H1 (cell line): ENCODE data around the gene GIPC2. TPM values are rescaled to one million over a fixed set of nuclear protein-coding genes. Genes with fewer than 3 reads are reported as not detected.

Source experiments
- CTCF ChIA-PET: fragments of 300-600 bp; sonication (Branson Sonifier 250); formaldehyde crosslinking; loops from one replicate; lab custom pipeline; 2021; ENCODE audit not compliant: partially characterized antibody; lab: Charles Lee
- POLR2A ChIA-PET: fragments of 300-600 bp; sonication (Branson Sonifier 250); formaldehyde crosslinking; loops from one replicate; lab custom pipeline; 2021; ENCODE audit warnings: inconsistent platforms; ENCODE audit not compliant: partially characterized antibody; lab: Charles Lee
- DNase-seq, 2 experiments: peaks; one replicate each; pipeline versions ENCODE4 v3.0.0 to v3.0.0-alpha.2; 2010 to 2022; ENCODE audit warnings: low spot score in 2 of 2, low read depth in 1 of 2, mixed read lengths in 1 of 2
- FAIRE-seq: peaks from 2 replicates; lab custom pipeline; 2011; peaks lifted over from hg19 to GRCh38; lab: Jason Lieb, UNC
- H2AFZ ChIP-seq: 2 replicates; pipeline ENCODE4 v1.8.1; 2012; ENCODE audit warnings: low read length, inconsistent platforms
- H2AK5ac ChIP-seq: 2 replicates; pipeline ENCODE4 v1.6.1; 2013; ENCODE audit warnings: low read depth, low read length
- H2BK120ac ChIP-seq: replicated peaks from 2 replicates; pipeline ENCODE3; 2013; ENCODE audit warnings: low read depth, low read length, inconsistent platforms
- H2BK12ac ChIP-seq: 2 replicates; pipeline ENCODE4 v1.6.1; 2013; ENCODE audit warnings: low read depth, low read length
- H2BK15ac ChIP-seq: 2 replicates; pipeline ENCODE4 v1.6.1; 2013; ENCODE audit warnings: low read length
- H2BK20ac ChIP-seq: 2 replicates; pipeline ENCODE4 v1.6.1; 2013; ENCODE audit warnings: low read length
- H2BK5ac ChIP-seq: 2 replicates; pipeline ENCODE4 v1.6.1; 2013; ENCODE audit warnings: low read depth, low read length
- H3K14ac ChIP-seq: 2 replicates; pipeline ENCODE4 v1.6.1; 2013; ENCODE audit warnings: inconsistent platforms; ENCODE audit not compliant: insufficient read length
- H3K18ac ChIP-seq: 2 replicates; pipeline ENCODE4 v1.6.1; 2013; ENCODE audit warnings: low read length; ENCODE audit errors: extremely low read depth
- H3K23ac ChIP-seq: 2 replicates; pipeline ENCODE4 v1.6.1; 2013; ENCODE audit warnings: inconsistent platforms; ENCODE audit not compliant: insufficient read length
- H3K23me2 ChIP-seq: 2 replicates; pipeline ENCODE4 v1.6.1; 2013; ENCODE audit warnings: low read depth, low read length
- H3K27ac ChIP-seq: 2 replicates; pipeline ENCODE4 v1.6.1; 2011; ENCODE audit warnings: low read depth, low read length, inconsistent platforms
- H3K27me3 ChIP-seq, 4 experiments: replicated peaks in 1 of 4; 1 replicate in 1 of 4; 2 replicates in 3 of 4; pipeline versions ENCODE4 v1.6.1 to v1.8.1; 2011 to 2013; ENCODE audit warnings: low read length in 3 of 4, mild to moderate bottlenecking in 3 of 4, inconsistent platforms in 2 of 4, mixed read lengths in 2 of 4, moderate library complexity in 1 of 4; ENCODE audit not compliant: control insufficient read depth in 3 of 4, insufficient read depth in 3 of 4; ENCODE audit errors: extremely low read depth in 1 of 4
- H3K36me3 ChIP-seq, 4 experiments: 2 replicates each; pipeline versions ENCODE4 v1.6.1 to v1.8.1; 2011 to 2013; ENCODE audit warnings: mild to moderate bottlenecking in 4 of 4, low read length in 3 of 4, moderate library complexity in 2 of 4, control low read depth in 1 of 4, inconsistent platforms in 1 of 4; ENCODE audit not compliant: insufficient read depth in 4 of 4, control insufficient read depth in 2 of 4
- H3K4ac ChIP-seq: replicated peaks from 2 replicates; pipeline ENCODE3; 2013; ENCODE audit warnings: low read length, low read depth, mixed read lengths, inconsistent platforms; ENCODE audit not compliant: insufficient read length
- H3K4me1 ChIP-seq, 4 experiments: replicated peaks in 1 of 4; 1 replicate in 1 of 4; 2 replicates in 3 of 4; pipeline versions ENCODE4 v1.6.1 to v1.8.1; 2011 to 2013; ENCODE audit warnings: low read length in 3 of 4, inconsistent platforms in 2 of 4, mixed read lengths in 1 of 4; ENCODE audit not compliant: insufficient read depth in 4 of 4, control insufficient read depth in 3 of 4
- H3K4me2 ChIP-seq, 2 experiments: 2 replicates each; pipeline versions ENCODE4 v1.6.1 to v1.8.1; 2011 to 2013; ENCODE audit warnings: low read depth in 2 of 2, low read length in 2 of 2, control low read depth in 1 of 2, inconsistent platforms in 1 of 2, mild to moderate bottlenecking in 1 of 2; ENCODE audit not compliant: insufficient read depth in 1 of 2
- H3K4me3 ChIP-seq, 4 experiments: fragments of 200-600, 300-600 bp in 1 of 4; sonication (generic), shearing (Covaris generic), sonication (Bioruptor Twin) in 1 of 4; 2 replicates each; pipeline versions ENCODE4 v1.5.1 to v1.8.1; 2011 to 2016; ENCODE audit warnings: low read length in 4 of 4, low read depth in 3 of 4, control low read depth in 2 of 4, inconsistent platforms in 2 of 4, mild to moderate bottlenecking in 2 of 4, mixed read lengths in 1 of 4, moderate library complexity in 1 of 4; ENCODE audit not compliant: insufficient read depth in 2 of 4; ENCODE audit errors: extremely low read depth in 1 of 4
- H3K56ac ChIP-seq: replicated peaks from 2 replicates; pipeline ENCODE3; 2013; ENCODE audit warnings: low read depth, mild to moderate bottlenecking, mixed read lengths, low read length, inconsistent platforms; ENCODE audit not compliant: insufficient read length
- H3K79me1 ChIP-seq: 2 replicates; pipeline ENCODE4 v1.6.1; 2013; ENCODE audit warnings: low read depth, low read length, control low read depth
- H3K79me2 ChIP-seq, 2 experiments: 2 replicates each; pipeline versions ENCODE4 v1.6.1 to v1.8.1; 2012 to 2013; ENCODE audit warnings: low read length in 2 of 2, mild to moderate bottlenecking in 2 of 2, inconsistent platforms in 1 of 2; ENCODE audit not compliant: insufficient read depth in 2 of 2, control insufficient read depth in 1 of 2
- H3K9ac ChIP-seq, 4 experiments: replicated peaks in 1 of 4; 1 replicate in 1 of 4; 2 replicates in 3 of 4; pipeline versions ENCODE4 v1.6.1 to v1.8.1; 2011 to 2013; ENCODE audit warnings: low read depth in 3 of 4, low read length in 3 of 4, control low read depth in 2 of 4, mild to moderate bottlenecking in 2 of 4, moderate library complexity in 2 of 4, inconsistent platforms in 1 of 4; ENCODE audit errors: extremely low read depth in 1 of 4
- H3K9me3 ChIP-seq, 2 experiments: 2 replicates each; pipeline versions ENCODE4 v1.6.1 to v1.8.1; 2012 to 2013; ENCODE audit warnings: mild to moderate bottlenecking in 2 of 2, moderate library complexity in 2 of 2, control low read depth in 1 of 2, inconsistent platforms in 1 of 2, low read depth in 1 of 2, low read length in 1 of 2, mixed read lengths in 1 of 2; ENCODE audit not compliant: insufficient read depth in 2 of 2
- H4K20me1 ChIP-seq, 2 experiments: replicated peaks in 1 of 2; 2 replicates each; pipeline versions ENCODE3 to v1.8.1; 2011 to 2013; ENCODE audit warnings: inconsistent platforms in 2 of 2, low read length in 2 of 2, mild to moderate bottlenecking in 1 of 2; ENCODE audit not compliant: insufficient read depth in 2 of 2, control insufficient read depth in 1 of 2
- H4K5ac ChIP-seq: 2 replicates; pipeline ENCODE4 v1.6.1; 2013; ENCODE audit warnings: low read length, low read depth, mixed read lengths, inconsistent platforms; ENCODE audit not compliant: insufficient read length
- H4K8ac ChIP-seq: 2 replicates; pipeline ENCODE4 v1.8.0; 2013; ENCODE audit warnings: mild to moderate bottlenecking, moderate library complexity, low read length, inconsistent platforms; ENCODE audit not compliant: insufficient read depth; ENCODE audit errors: extremely low read depth
- H4K91ac ChIP-seq: replicated peaks from 2 replicates; pipeline ENCODE3; 2013; ENCODE audit warnings: low read length, mixed read lengths, inconsistent platforms; ENCODE audit not compliant: insufficient read length
- TAF1 ChIP-seq: IDR thresholded peaks from 2 replicates; pipeline ENCODE4 v1.6.1; 2011; ENCODE audit warnings: mild to moderate bottlenecking, low read depth, low read length
- WGBS, 2 experiments: shearing (Covaris generic) in 1 of 2; methylation state at CpG; one replicate each; pipeline versions ENCODE4 v1.1.6 to v1.1.7; 2013 to 2015; ENCODE audit warnings: low lambda C conversion rate in 2 of 2, mixed read lengths in 2 of 2, inconsistent platforms in 1 of 2, low coverage in 1 of 2, missing lambda C conversion rate in 1 of 2; ENCODE audit not compliant: insufficient replicate concordance in 2 of 2, insufficient coverage in 1 of 2, insufficient read length in 1 of 2; ENCODE audit errors: extremely low coverage in 1 of 2, missing lambda C conversion rate in 1 of 2; 5-methylcytosine and 5-hydroxymethylcytosine counted together
- polyA plus RNA-seq, 7 experiments: library from polyadenylated mRNA; depleted of rRNA in 3 of 7; stranded (reverse) in 5 of 7; unstranded in 2 of 7; fragments of >200 nt in 5 of 7; fragments of 200-250 nt in 2 of 7; gene quantifications; 1 replicate in 5 of 7; 2 replicates in 1 of 7; 4 replicates in 1 of 7; pipeline versions ENCODE4 v1.2.1 to v1.2.3, GENCODE V29; 2011 to 2013; ENCODE audit warnings: missing spikeins in 2 of 7, mixed read lengths in 2 of 7
- total RNA-seq: library from RNA; stranded (reverse); fragmentation: NEBNext Ultra II Directional; extraction: Animal tissue kit (Norgen Biotek cat#: 25700); gene quantifications from 2 replicates; pipeline ENCODE4 v1.2.1, GENCODE V29; 2021

GIPC2 gene
- total and polyA plus RNA-seq, 2 of the 8 experiments (the other 6 are each of a cell fraction or from before 2014, with no cell fraction given) = 0.29 to 0.69 TPM

DNA sequence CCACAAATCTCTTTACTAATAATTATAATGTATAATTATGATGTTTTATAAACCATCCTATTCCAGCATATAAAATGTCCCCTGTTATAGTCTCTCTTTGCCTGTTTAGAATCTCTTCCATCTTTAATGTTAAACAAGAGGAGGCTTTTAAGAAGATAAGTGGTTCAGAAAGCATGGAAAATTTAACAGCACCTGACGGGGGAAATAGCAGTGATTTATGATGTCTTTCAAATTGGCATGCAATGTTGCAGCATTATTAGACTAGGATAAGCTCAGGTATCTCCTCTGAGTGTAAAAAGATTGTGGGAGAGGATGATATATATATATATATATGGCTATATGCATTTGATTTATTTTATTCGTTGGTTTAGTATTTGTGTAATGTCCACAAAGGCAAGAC, 24.4 kb downstream of the GIPC2 start:
- no peak overlapping the region for H3K23ac ChIP-seq
- H2AK5ac ChIP-seq = no peak overlapping the region
- no peak overlapping the region for H2BK120ac ChIP-seq
- no peak overlapping the region for H3K18ac ChIP-seq
- H3K36me3 ChIP-seq = no peaks in the 10 kb centered on the region
- CTCF ChIA-PET = interaction anchor here (2.7 kb wide), 1 partner anchor 9 kb away, joined by 12 read pairs; no protein-coding TSS in a partner anchor
- no peak overlapping the region for H3K4me2 ChIP-seq
- H4K5ac ChIP-seq = no peak overlapping the region
- H2AFZ ChIP-seq = no peak overlapping the region
- H3K79me2 ChIP-seq = no peaks in the 10 kb centered on the region
- no peak overlapping the region for H2BK12ac ChIP-seq
- H3K4me1 ChIP-seq = no peaks in the 10 kb centered on the region
- TF ChIP-seq TAF1 = no peak
- TF ChIP-seq, all 59 proteins: peak for 0
- H3K79me1 ChIP-seq = no peaks in the 10 kb centered on the region
- no peaks in the 10 kb centered on the region for H3K9me3 ChIP-seq
- no peak overlapping the region for H2BK15ac ChIP-seq
- H4K20me1 ChIP-seq = no peaks in the 10 kb centered on the region
- H3K4me3 ChIP-seq = no peak overlapping the region
- no peaks in the 10 kb centered on the region for H3K27me3 ChIP-seq
- no peak overlapping the region for H3K27ac ChIP-seq
- H2BK20ac ChIP-seq = no peak overlapping the region
- no peak overlapping the region for H3K9ac ChIP-seq
- no peak overlapping the region for H3K14ac ChIP-seq
- FAIRE-seq = no peak
- no peak overlapping the region for H2BK5ac ChIP-seq
- no peak overlapping the region for H3K56ac ChIP-seq
- no peak overlapping the region for H3K4ac ChIP-seq
- no peaks in the 10 kb centered on the region for H3K23me2 ChIP-seq
- no peak overlapping the region for H4K91ac ChIP-seq
- 81% methylated on average over 2 of the region's 2 CpGs; no CpG with 5 or more reads in 1 of the 2 experiments for WGBS, 2 experiments
- POLR2A ChIA-PET = interaction anchor here (1.2 kb wide), 1 partner anchor 9 kb away, joined by 4 read pairs; no protein-coding TSS in a partner anchor
- DNase-seq = no peak
- H4K8ac ChIP-seq = no peak overlapping the region
